ENCODE results near the gene ANXA2R.
"Not testable (repeated sequence)": the region's sequence is repeated elsewhere in the genome, so short reads cannot be mapped to it uniquely, and the experiment has no call there.

The ANXA2R gene

GRCh38 chr5:43027054-43027785, 12.9 kb downstream of the ANXA2R start:
- no peak for DNase-seq

GRCh38 chr5:43025184-43025950, 14.8 kb downstream of the ANXA2R start:
- DNase-seq, result not testable (repeated sequence)

- no peak for DNase-seq
Observed at GRCh38 chr5:43024217-43024616, 15.9 kb downstream of the ANXA2R start.

GRCh38 chr5:43021151-43021550, 19.0 kb downstream of the ANXA2R start:
- no peak for DNase-seq

- DNase-seq, result peak; percentile 58
Observed at GRCh38 chr5:43020399-43020746, 19.7 kb downstream of the ANXA2R start.

- peak; percentile 90 for DNase-seq
Observed at GRCh38 chr5:43019614-43020398, 20.3 kb downstream of the ANXA2R start.

GRCh38 chr5:43019291-43019613, 20.9 kb downstream of the ANXA2R start:
- no peak for DNase-seq

- no peak for DNase-seq
Observed at GRCh38 chr5:43017428-43017815, 22.7 kb downstream of the ANXA2R start.

- DNase-seq, result no peak
Observed at GRCh38 chr5:43016217-43016779, 23.8 kb downstream of the ANXA2R start.

GRCh38 chr5:43014522-43014921, 25.6 kb downstream of the ANXA2R start:
- DNase-seq, result no peak

GRCh38 chr5:43010935-43011315, 29.2 kb downstream of the ANXA2R start:
- DNase-seq, result no peak

- peak; percentile 92 for DNase-seq
Observed at GRCh38 chr5:43008363-43009153, 31.6 kb downstream of the ANXA2R start.

- DNase-seq, result peak; percentile 90
Observed at GRCh38 chr5:43007911-43008362, 32.2 kb downstream of the ANXA2R start.

- peak; percentile 90 for DNase-seq
Observed at GRCh38 chr5:43007246-43007910, 32.7 kb downstream of the ANXA2R start.

- no peak for DNase-seq
Observed at GRCh38 chr5:43006424-43007202, 33.5 kb downstream of the ANXA2R start.

GRCh38 chr5:43005031-43005430, 35.1 kb downstream of the ANXA2R start:
- DNase-seq, result no peak

GRCh38 chr5:43001748-43002147, 38.4 kb downstream of the ANXA2R start:
- no peak for DNase-seq

GRCh38 chr5:43000914-43001313, 39.2 kb downstream of the ANXA2R start:
- no peak for DNase-seq

GRCh38 chr5:43000111-43000840, 39.8 kb downstream of the ANXA2R start:
- no peak for DNase-seq

GRCh38 chr5:42995360-42995751, 44.8 kb downstream of the ANXA2R start:
- DNase-seq, result no peak

All from NCI-H774 (cell line).